NCI-H446 treated with DMSO at 0.1 percent for 48 hours (cell line): ENCODE results near the gene TST.

Source experiments
- DNase-seq: peaks from one replicate; lab custom pipeline; 2025; lab: John Stamatoyannopoulos, UW

The TST gene

DNA sequence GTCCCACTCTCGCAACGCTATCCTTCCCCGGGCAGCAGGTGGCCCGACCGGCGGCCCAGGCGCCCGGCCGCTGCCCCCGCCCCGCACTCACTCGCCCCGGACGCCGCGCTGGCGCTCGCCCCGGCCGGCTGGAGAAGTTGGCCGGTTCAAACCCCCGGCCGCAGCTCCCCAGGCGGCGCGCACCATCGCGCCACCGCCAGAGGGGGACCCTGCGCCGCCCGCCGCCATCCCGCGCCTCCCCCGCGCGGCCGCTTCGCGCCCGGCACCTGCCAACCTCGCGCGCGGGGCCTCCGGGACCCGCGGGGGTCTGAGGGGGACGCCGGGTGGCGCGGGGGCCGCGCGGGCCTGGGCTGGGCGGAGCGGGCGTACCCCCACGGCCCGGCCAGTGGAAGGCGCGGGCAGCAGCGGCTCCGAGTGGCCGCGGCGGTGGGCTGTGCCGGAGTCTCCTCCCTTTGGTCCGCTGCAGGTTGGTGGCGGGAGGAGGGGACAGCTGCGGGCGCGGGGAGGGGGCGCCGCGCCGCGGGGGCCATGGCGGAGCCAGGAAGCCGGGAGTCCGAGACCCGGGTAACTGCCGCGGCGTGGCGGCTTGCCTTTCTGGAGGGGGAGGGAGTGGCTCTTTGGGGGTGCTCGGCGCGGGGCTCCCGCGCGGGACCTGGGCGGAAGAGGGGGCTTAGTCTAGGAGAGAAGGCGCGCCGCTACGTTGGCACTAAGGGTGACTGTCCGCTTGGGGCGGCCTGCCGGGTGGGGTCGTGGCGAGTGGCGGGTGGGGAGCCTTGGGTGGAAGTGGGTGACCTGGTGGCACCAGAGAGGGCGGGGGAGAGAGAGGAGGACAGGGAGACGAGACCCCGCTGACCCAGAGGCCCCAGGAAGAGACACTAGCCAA is at the start of gene TST, which contains the start of gene MPST:
TSS of gene TST (minus strand) at position 139 of the 883 bp plus-strand sequence. CDS start 715 bp downstream, outside the sequence.
TSS of gene MPST (plus strand) at position 434 of the 883 bp plus-strand sequence. CDS start at position 529, 95 bp downstream.
- DNase-seq, result peak; percentile 12

- DNase-seq, result no peak
Measured at GRCh38 chr22:37068859-37069258, 49.6 kb upstream of the TST start.

- no peak for DNase-seq
Measured at GRCh38 chr22:37067428-37067827, 48.2 kb upstream of the TST start.

GRCh38 chr22:37065961-37066360 is 46.7 kb upstream of the TST start:
- no peak for DNase-seq

DNA sequence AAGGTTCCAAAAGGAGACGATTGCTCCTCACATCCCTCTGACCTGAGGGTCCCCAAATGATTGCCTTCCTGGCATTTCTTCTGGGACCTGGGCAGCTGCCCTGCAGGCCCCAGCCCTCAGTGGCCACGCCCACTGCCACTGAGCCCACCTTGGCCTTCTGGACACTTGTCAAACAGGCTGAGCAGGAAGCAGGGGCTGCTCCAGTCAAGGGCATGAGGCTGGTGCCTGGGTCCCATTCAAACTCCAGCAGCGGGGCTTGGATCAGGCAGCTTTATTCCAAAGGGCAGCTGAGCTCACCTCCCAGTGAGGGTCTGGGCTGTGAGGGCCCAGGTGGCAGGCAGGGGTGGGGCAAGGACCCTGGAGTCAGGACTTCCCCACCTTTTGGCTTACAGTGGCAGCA is 45.9 kb upstream of the TST start:
- no peak for DNase-seq

GRCh38 chr22:37064553-37064952 is 45.3 kb upstream of the TST start:
- DNase-seq, result no peak

DNA sequence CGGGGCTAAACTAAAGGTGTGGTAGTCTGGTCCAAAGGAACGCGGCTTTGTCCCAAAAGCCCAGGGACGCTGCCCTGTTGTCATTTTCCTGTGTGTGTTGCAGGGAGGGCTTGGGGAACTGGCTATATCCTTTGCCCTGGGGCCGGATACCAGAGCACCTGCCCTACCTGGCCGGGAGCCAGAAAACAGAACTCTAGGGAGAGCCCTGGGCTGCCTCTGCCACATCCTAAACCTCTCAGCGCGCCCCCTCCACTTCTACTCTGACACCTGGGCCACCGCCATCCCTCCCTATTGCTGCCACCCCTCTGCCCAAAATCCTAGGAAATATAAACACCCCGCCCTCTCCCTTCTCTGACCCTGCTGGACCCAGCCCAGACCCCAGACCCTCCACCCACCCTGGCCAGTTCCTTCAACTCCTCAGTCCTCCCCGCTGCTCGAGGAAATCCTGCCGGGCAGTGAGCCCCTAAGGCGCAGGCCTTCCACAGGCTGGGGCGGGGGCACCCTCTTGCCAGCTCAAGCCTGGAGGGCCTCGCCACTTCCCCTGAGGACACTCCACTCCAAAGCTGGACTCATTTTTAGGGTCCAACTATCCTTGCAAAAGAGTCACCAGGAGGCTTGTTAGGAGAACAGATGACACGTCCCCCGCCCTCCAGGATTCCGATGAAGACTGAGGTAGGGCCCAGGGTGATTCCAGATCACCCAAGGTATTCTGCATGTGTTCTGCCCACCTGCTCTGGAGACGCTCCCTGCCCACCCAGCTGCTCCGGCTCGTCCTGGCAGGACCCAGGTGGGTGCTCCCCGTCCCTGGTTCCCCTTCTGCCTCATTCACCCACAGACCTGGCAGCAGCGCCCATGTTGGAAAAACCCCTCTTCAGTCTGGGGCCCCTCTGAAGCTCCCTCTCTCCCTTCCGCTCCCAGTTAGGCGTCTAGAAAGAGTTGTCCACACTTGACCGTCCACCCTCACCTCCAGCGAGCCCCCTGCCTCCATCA is 44.5 kb upstream of the TST start:
- DNase-seq, result no peak

DNA sequence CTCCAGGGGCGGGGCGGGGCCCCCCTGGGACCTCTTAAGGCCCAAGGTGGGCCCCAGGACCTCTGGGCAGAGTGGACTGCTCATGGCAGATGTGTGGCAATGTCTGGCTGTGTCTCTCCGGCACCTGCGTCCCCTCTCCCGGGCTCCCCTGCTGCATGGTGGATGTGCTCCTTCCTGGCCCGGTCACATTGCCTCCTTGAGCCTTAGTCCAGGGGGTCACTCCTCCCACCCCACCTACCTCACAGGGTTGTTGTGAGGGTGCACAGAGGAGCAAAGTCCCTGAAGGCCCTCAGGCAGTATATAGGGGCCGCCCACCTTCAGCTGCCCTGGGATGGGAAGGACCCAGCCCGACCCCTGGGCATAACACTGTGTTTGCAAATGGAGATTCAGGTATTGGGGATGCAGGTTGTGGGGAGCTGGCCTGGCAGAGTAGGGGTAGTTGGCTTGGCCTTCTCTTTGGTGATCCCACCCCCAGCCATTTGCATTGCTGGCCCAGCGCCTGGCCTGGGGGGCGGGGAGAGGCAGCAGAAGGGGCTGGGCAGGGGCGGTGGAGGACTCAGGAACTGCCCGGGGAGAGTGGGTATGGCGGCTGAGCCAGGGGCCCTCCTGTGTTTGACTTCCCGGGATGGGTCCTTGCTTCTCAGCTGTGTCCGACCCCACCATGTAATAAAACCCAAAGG is 43.6 kb upstream of the TST start:
- no peak for DNase-seq

DNA sequence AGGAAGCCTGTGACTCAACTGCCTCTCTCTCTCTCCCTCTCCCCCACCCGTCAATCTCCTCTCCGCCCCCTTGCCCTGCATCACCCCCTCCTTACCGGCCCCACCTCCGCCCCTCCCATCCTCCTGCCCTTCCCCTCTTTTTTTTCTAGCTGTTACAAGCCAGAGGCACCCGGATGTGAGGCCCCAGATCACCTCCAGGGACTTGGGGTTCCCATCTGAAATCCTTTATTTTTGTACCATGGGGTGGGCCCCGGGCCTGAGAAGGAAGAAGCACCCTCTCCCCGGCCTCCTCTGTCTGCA is 43.1 kb upstream of the TST start:
- DNase-seq, result no peak

- DNase-seq, result no peak
Measured at GRCh38 chr22:37061611-37062375, 42.5 kb upstream of the TST start.

GRCh38 chr22:37060801-37061610 is 41.8 kb upstream of the TST start:
- DNase-seq, result no peak

DNA sequence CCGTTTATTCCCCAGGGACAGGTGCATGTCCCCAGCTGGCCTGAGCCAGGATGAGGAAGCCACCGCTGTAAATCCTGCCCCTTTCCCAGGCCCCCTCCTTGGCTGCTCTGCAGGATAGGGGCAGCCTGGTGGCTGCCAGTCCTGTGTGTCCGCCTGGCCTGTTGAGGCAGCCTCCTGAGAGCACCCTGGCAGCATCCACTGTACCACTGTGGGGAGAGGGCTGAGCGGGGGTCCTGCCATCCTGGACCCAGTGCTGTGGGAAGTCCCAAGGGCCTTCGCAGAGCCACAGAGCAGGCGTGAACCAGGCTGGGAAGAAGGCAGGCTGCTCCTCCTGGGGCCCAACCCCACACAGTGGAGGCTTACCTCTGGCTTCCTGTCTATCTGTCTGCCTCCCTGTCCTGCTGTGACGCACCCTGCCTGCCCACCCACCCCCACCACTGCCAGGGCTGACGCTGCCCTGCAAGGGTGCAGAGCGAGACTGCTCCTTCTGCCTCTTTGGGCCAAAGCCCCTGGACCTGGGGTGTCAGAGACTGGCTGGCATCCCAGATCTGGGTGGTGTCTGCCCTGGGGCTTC is 40.7 kb upstream of the TST start:
- DNase-seq, result no peak

- DNase-seq, result no peak
Measured at GRCh38 chr22:37058917-37059701, 39.9 kb upstream of the TST start.

DNA sequence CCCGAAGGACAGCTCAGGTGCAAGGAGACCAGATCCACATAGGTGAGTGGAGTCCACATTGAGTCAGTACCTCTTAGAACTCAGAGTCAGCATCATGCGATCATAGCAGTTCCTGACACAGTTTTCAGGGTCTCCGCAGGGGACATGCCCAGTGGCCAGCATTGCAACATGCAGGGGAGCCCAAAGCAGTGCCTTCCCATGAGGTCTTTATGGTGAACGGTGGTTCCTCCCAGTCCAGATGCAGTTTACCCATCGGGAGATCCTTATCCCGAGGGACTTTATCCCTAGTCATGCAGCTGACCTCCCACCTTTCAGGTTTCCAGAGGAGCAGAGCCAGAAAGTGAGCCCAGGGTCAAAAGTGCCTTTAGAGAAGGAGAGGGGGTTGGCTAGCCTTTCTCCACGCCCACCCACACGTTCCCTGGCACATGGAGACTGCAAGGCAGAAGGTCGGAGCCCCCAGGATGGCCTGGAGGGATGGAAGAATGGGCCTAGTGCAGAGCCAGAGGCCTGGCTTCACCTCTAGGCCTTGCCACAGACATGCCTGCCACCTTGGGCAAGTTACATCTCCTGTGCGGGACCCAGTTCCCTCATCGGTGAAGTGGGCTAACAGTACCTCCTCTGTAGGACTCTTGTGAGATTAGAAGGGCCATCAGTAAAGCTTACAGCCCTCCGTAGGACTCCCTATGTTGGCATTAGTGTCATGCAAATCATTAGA is 38.7 kb upstream of the TST start:
- DNase-seq, result no peak

DNA sequence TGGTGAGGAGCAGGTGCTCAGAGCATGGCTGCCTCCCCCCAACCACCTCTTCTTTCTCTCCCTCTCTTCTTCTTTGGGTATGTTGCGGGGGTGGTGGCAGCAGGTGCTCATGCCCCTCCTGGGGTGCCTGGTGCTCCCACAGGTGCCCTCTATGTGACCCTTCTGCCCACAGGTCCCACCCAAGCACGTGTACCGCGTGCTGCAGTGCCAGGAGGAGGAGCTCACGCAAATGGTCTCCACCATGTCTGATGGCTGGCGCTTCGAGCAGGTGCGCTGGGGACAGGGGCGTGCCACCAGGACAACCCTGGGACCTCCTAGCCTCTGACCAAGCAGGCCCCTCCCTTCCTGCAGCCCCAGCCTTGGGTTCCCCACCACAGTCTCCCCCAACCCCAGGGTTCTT is 38.0 kb upstream of the TST start:
- no peak for DNase-seq

DNA sequence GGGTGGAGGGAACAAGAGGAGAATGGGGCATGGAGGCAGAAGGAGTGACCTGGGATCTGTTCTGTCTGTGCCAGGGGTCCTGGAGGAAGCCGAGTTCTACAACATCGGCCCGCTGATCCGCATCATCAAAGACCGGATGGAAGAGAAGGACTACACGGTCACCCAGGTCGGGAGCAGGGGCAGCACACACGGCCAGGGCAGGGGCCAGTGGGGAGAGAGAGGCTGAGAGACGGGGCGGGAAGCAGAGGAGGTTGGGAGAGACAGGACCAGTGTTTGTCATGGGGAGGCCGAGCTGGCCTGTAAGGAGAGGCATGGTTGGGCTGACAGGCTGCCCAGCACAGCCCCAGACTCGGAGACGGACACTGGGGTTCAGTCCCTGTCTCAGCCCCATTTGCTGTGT is 37.0 kb upstream of the TST start:
- DNase-seq, result no peak

- no peak for DNase-seq
Measured at GRCh38 chr22:37054600-37055365, 35.5 kb upstream of the TST start.

DNA sequence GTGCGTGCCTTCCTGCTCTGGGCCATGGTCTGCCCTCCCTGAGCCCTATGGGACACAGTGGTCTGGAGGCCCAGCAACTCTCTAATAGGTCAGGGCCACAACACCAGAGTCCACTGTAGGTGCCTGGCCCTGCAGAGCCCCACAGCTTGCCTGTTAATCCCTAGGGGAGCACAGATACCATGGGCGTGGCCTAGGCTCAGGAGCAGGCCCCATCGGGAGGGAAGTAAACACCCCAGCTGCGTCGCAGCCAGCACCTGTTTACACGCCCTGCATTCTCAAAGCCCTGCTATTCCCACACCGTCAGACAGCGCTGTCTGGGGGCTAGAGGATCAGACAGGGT is 34.8 kb upstream of the TST start:
- DNase-seq, result no peak
